Measurements from ENCODE around the gene COL6A1. TPM values are rescaled to one million over a fixed set of nuclear protein-coding genes. Genes with fewer than 3 reads are reported as not detected.

Gene COL6A1
- total and polyA plus RNA-seq, 2 of the 13 experiments (the other 11 are each of a cell fraction or from before 2014, with no cell fraction given), result 3.1 to 4.8 TPM

- TF ChIP-seq, protein P1, sequence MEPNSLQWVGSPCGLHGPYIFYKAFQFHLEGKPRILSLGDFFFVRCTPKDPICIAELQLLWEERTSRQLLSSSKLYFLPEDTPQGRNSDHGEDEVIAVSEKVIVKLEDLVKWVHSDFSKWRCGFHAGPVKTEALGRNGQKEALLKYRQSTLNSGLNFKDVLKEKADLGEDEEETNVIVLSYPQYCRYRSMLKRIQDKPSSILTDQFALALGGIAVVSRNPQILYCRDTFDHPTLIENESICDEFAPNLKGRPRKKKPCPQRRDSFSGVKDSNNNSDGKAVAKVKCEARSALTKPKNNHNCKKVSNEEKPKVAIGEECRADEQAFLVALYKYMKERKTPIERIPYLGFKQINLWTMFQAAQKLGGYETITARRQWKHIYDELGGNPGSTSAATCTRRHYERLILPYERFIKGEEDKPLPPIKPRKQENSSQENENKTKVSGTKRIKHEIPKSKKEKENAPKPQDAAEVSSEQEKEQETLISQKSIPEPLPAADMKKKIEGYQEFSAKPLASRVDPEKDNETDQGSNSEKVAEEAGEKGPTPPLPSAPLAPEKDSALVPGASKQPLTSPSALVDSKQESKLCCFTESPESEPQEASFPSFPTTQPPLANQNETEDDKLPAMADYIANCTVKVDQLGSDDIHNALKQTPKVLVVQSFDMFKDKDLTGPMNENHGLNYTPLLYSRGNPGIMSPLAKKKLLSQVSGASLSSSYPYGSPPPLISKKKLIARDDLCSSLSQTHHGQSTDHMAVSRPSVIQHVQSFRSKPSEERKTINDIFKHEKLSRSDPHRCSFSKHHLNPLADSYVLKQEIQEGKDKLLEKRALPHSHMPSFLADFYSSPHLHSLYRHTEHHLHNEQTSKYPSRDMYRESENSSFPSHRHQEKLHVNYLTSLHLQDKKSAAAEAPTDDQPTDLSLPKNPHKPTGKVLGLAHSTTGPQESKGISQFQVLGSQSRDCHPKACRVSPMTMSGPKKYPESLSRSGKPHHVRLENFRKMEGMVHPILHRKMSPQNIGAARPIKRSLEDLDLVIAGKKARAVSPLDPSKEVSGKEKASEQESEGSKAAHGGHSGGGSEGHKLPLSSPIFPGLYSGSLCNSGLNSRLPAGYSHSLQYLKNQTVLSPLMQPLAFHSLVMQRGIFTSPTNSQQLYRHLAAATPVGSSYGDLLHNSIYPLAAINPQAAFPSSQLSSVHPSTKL (CRISPR knock-in tag; IDR thresholded peaks at IDR 0.05), result no peak
- TF ChIP-seq MED13 (CRISPR knock-in tag; IDR thresholded peaks at IDR 0.05), result no peak
- no peak; the same call in 1 of the 2 replicates for TF ChIP-seq ZNF777 (CRISPR knock-in tag; IDR thresholded peaks at IDR 0.05)
- TF ChIP-seq HMG20A (CRISPR knock-in tag; IDR thresholded peaks at IDR 0.05; ENCODE audit: borderline replicate concordance), result no peak
- TF ChIP-seq SMAD1 (CRISPR knock-in tag; IDR thresholded peaks at IDR 0.05; ENCODE audit: borderline replicate concordance, low read depth), result no peak
- TF ChIP-seq, protein P2, sequence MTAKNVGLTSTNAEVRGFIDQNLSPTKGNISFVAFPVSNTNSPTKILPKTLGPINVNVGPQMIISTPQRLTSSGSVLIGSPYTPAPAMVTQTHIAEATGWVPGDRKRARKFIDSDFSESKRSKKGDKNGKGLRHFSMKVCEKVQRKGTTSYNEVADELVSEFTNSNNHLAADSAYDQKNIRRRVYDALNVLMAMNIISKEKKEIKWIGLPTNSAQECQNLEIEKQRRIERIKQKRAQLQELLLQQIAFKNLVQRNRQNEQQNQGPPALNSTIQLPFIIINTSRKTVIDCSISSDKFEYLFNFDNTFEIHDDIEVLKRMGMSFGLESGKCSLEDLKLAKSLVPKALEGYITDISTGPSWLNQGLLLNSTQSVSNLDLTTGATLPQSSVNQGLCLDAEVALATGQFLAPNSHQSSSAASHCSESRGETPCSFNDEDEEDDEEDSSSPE (CRISPR knock-in tag; IDR thresholded peaks at IDR 0.05), result no peak
- TF ChIP-seq KLF12 (CRISPR knock-in tag; IDR thresholded peaks at IDR 0.05; ENCODE audit: borderline replicate concordance), result no peak
- no peak for TF ChIP-seq JDP2 (CRISPR knock-in tag; IDR thresholded peaks at IDR 0.05; ENCODE audit: borderline replicate concordance)
- TF ChIP-seq KDM3A (CRISPR knock-in tag; IDR thresholded peaks at IDR 0.05; ENCODE audit: low read depth), result no peak
- peak; percentile 61; the same call in 1 of the 2 replicates for TF ChIP-seq UBTF (CRISPR knock-in tag; IDR thresholded peaks at IDR 0.05)
- TF ChIP-seq ZNF513 (CRISPR knock-in tag; conservative IDR thresholded peaks at IDR 0.05), result no peak
- TF ChIP-seq ZNF546 (CRISPR knock-in tag; conservative IDR thresholded peaks at IDR 0.05), result no peak
- TF ChIP-seq ZNF34 (CRISPR knock-in tag; IDR thresholded peaks at IDR 0.05; ENCODE audit: borderline replicate concordance), result no peak
- TF ChIP-seq RNF219 (CRISPR knock-in tag; IDR thresholded peaks at IDR 0.05), result no peak
- no peak for TF ChIP-seq ZNF225 (CRISPR knock-in tag; IDR thresholded peaks at IDR 0.05)
- TF ChIP-seq ZNF501 (CRISPR knock-in tag; IDR thresholded peaks at IDR 0.05), result no peak
- TF ChIP-seq ZNF768 (CRISPR knock-in tag; IDR thresholded peaks at IDR 0.05), result peak; percentile 6; the same call in 1 of the 2 replicates
Observed at GRCh38 chr21:45981151-45982091, at the start of gene COL6A1 (continued).

Measured in HepG2 (cell line).